ENCODE data around the gene ZNF362. TPM values are rescaled to one million over a fixed set of nuclear protein-coding genes. Genes with fewer than 3 reads are reported as not detected.

Gene ZNF362
- total and polyA plus RNA-seq, 4 donors: 2.3 to 6.3 (median 5.4) TPM

DNA sequence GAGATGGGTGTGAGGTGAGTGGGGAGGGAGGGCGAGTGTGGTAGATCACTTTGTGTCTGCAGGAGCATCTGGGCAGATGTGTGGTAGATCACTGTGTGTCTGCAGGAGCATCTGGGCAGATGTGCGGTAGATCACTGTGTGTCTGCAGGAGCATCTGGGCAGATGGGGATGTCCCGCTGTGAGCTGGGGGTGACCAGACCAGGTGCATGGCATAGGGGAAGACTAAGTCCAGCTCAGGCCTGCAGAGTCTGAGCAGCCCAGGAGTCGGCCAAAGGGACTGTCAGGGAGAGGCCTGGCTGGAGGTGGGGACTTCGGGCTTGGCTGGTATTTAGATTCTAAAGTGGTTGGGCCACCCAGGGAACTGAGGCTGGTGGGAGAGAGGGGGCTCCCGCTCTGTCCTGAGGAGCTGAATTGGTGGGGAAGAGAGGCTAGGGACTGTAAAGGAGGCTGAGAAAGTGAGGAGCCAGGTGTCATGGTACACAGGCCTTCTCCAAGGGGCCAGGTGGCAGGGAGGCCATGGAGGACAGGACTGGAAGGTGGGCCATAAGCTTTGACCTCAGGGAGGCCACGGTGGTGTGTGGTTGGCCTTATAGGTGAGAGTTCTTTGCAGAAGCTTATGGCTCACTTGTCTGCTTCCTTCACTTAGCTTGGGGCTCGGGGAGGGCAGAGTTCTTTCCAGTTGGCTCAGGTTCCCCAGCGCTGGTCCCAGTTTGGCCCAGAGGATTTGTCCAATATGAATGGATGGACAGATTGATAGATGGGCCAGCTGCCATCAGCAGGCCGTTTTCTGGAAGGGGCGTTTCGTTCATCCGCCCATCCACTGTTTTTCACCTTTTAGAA is 15.6 kb downstream of the ZNF362 start (continued):
- TF ChIP-seq HNF4A (conservative IDR thresholded peaks at IDR 0.05): no peak
- no peak for TF ChIP-seq YY1 (IDR thresholded peaks at IDR 0.05)
- no peak for TF ChIP-seq NR2F2 (IDR thresholded peaks at IDR 0.05)
- no peak for TF ChIP-seq JUND (IDR thresholded peaks at IDR 0.05)
- TF ChIP-seq, protein P1, sequence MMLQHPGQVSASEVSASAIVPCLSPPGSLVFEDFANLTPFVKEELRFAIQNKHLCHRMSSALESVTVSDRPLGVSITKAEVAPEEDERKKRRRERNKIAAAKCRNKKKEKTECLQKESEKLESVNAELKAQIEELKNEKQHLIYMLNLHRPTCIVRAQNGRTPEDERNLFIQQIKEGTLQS (IDR thresholded peaks at IDR 0.05): no peak
- no peak for TF ChIP-seq GABPA (IDR thresholded peaks at IDR 0.05 in 1 of 2, conservative IDR thresholded peaks at IDR 0.05 in 1 of 2)
- TF ChIP-seq EGR1 (IDR thresholded peaks at IDR 0.05; ENCODE audit: low read depth in 2 of 2): no peak
- no peak for TF ChIP-seq TAF1 (conservative IDR thresholded peaks at IDR 0.05)

DNA sequence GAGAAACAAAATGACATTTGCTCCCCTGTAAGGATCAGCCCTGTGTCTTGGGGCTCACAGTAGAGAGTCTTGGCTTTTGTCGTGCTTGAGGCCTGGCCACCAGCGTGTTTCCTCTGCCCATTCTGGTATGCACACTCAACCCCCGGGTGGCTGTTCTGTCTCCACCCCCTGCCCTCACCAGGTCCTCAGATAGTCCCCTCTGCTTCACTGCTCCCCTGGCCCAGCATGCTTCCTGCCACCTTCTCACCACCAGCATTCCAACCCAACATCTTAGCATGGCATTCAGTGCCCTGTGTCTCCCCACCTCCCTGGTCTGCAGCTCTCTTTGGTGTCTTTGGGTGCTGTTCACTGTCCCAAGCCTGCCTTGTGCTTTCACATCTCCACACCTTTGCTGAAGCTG is 16.2 kb downstream of the ZNF362 start:
- no peak overlapping the region for H3K27ac ChIP-seq (ENCODE audit: low read depth in 1 of 2, low read length in 2 of 2)
- TF ChIP-seq TAF1 (conservative IDR thresholded peaks at IDR 0.05): no peak
- no peak overlapping the region for H3K9ac ChIP-seq (ENCODE audit: low read depth in 1 of 2, low read length in 2 of 2)
- DNase-seq (ENCODE audit: low spot score): no peak
- H3K9me3 ChIP-seq (ENCODE audit: control insufficient read depth in 4 of 4, low read length in 3 of 4): no peaks in the 10 kb centered on the region
- H3K27me3 ChIP-seq (ENCODE audit: control insufficient read depth in 4 of 4, insufficient read depth in 4 of 4, low read length in 3 of 4): no peaks in the 10 kb centered on the region
- WGBS: 74% methylated on average over 3 of the region's 3 CpGs
- no peaks in the 10 kb centered on the region for H3K4me1 ChIP-seq (ENCODE audit: control insufficient read depth in 4 of 4, insufficient read depth in 4 of 4, low read length in 3 of 4)
- H3K36me3 ChIP-seq (ENCODE audit: control insufficient read depth in 4 of 4, insufficient read depth in 3 of 4, low read depth in 1 of 4, low read length in 3 of 4): peaks cover 0 to 12% (median 8%) of the 10 kb centered on the region in 4 donors
- no peak overlapping the region for H3K4me3 ChIP-seq (ENCODE audit: low read depth in 1 of 3, low read length in 3 of 3)

DNA sequence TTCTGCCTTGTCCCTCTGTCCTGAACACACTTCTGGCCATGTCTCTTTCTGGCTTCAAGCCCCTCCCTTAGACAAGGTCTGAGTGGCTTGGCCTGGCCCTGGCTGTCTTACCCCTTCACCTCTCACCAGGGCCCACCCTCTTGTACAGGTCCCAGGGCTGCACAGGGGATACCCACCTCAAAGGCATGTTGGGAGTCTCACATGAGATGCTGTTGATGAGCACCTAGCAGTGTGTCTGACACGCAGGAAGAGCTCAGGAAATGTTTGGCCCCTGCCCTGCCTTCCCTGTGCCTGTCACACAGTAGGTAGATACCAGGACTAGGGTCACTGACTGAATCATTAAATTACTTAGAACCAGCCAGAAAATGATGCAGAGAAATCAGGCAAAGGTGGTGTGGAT is 16.6 kb downstream of the ZNF362 start:
- Histone ChIP-seq H3K4me3 (ENCODE audit: low read depth in 1 of 3, low read length in 3 of 3) (no peak overlapping the region), H3K9me3 (ENCODE audit: control insufficient read depth in 4 of 4, low read length in 3 of 4) (no peaks in the 10 kb centered on the region), H3K27me3 (ENCODE audit: control insufficient read depth in 4 of 4, insufficient read depth in 4 of 4, low read length in 3 of 4) (no peaks in the 10 kb centered on the region), H3K9ac (ENCODE audit: low read depth in 1 of 2, low read length in 2 of 2) (no peak overlapping the region), H3K27ac (ENCODE audit: low read depth in 1 of 2, low read length in 2 of 2) (no peak overlapping the region), H3K4me1 (ENCODE audit: control insufficient read depth in 4 of 4, insufficient read depth in 4 of 4, low read length in 3 of 4) (no peaks in the 10 kb centered on the region), H3K36me3 (ENCODE audit: control insufficient read depth in 4 of 4, insufficient read depth in 3 of 4, low read depth in 1 of 4, low read length in 3 of 4) (peaks cover 0 to 16% (median 9%) of the 10 kb centered on the region in 4 donors)
- 88% methylated on average over 1 of the region's 1 CpG for WGBS
- DNase-seq (ENCODE audit: low spot score): no peak
- TF ChIP-seq SP1 (IDR thresholded peaks at IDR 0.05): no peak
- no peak for TF ChIP-seq FOXA1 (IDR thresholded peaks at IDR 0.05)
- TF ChIP-seq RAD21 (IDR thresholded peaks at IDR 0.05): no peak
- TF ChIP-seq, protein P2, sequence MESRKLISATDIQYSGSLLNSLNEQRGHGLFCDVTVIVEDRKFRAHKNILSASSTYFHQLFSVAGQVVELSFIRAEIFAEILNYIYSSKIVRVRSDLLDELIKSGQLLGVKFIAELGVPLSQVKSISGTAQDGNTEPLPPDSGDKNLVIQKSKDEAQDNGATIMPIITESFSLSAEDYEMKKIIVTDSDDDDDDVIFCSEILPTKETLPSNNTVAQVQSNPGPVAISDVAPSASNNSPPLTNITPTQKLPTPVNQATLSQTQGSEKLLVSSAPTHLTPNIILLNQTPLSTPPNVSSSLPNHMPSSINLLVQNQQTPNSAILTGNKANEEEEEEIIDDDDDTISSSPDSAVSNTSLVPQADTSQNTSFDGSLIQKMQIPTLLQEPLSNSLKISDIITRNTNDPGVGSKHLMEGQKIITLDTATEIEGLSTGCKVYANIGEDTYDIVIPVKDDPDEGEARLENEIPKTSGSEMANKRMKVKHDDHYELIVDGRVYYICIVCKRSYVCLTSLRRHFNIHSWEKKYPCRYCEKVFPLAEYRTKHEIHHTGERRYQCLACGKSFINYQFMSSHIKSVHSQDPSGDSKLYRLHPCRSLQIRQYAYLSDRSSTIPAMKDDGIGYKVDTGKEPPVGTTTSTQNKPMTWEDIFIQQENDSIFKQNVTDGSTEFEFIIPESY (IDR thresholded peaks at IDR 0.05): no peak
- TF ChIP-seq GABPA (IDR thresholded peaks at IDR 0.05 in 1 of 2, conservative IDR thresholded peaks at IDR 0.05 in 1 of 2): no peak
- TF ChIP-seq, protein P1 (IDR thresholded peaks at IDR 0.05): no peak
- TF ChIP-seq, protein P3, sequence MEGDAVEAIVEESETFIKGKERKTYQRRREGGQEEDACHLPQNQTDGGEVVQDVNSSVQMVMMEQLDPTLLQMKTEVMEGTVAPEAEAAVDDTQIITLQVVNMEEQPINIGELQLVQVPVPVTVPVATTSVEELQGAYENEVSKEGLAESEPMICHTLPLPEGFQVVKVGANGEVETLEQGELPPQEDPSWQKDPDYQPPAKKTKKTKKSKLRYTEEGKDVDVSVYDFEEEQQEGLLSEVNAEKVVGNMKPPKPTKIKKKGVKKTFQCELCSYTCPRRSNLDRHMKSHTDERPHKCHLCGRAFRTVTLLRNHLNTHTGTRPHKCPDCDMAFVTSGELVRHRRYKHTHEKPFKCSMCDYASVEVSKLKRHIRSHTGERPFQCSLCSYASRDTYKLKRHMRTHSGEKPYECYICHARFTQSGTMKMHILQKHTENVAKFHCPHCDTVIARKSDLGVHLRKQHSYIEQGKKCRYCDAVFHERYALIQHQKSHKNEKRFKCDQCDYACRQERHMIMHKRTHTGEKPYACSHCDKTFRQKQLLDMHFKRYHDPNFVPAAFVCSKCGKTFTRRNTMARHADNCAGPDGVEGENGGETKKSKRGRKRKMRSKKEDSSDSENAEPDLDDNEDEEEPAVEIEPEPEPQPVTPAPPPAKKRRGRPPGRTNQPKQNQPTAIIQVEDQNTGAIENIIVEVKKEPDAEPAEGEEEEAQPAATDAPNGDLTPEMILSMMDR (IDR thresholded peaks at IDR 0.05; ENCODE audit: low read depth, low read length, missing input control): no peak
- TF ChIP-seq JUND (IDR thresholded peaks at IDR 0.05): no peak
- no peak for TF ChIP-seq YY1 (IDR thresholded peaks at IDR 0.05)
- TF ChIP-seq, protein P4, sequence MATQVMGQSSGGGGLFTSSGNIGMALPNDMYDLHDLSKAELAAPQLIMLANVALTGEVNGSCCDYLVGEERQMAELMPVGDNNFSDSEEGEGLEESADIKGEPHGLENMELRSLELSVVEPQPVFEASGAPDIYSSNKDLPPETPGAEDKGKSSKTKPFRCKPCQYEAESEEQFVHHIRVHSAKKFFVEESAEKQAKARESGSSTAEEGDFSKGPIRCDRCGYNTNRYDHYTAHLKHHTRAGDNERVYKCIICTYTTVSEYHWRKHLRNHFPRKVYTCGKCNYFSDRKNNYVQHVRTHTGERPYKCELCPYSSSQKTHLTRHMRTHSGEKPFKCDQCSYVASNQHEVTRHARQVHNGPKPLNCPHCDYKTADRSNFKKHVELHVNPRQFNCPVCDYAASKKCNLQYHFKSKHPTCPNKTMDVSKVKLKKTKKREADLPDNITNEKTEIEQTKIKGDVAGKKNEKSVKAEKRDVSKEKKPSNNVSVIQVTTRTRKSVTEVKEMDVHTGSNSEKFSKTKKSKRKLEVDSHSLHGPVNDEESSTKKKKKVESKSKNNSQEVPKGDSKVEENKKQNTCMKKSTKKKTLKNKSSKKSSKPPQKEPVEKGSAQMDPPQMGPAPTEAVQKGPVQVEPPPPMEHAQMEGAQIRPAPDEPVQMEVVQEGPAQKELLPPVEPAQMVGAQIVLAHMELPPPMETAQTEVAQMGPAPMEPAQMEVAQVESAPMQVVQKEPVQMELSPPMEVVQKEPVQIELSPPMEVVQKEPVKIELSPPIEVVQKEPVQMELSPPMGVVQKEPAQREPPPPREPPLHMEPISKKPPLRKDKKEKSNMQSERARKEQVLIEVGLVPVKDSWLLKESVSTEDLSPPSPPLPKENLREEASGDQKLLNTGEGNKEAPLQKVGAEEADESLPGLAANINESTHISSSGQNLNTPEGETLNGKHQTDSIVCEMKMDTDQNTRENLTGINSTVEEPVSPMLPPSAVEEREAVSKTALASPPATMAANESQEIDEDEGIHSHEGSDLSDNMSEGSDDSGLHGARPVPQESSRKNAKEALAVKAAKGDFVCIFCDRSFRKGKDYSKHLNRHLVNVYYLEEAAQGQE (IDR thresholded peaks at IDR 0.05): no peak
- TF ChIP-seq NR2F2 (IDR thresholded peaks at IDR 0.05): no peak
- TF ChIP-seq FOXA2 (IDR thresholded peaks at IDR 0.05): no peak
- TF ChIP-seq HNF4A (conservative IDR thresholded peaks at IDR 0.05): no peak
- TF ChIP-seq, protein P5, sequence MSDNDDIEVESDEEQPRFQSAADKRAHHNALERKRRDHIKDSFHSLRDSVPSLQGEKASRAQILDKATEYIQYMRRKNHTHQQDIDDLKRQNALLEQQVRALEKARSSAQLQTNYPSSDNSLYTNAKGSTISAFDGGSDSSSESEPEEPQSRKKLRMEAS (IDR thresholded peaks at IDR 0.05): no peak

Measured in liver (tissue), 9 donors.